GM12864 (cell line): ENCODE results near the gene AP4B1.

Experiments
- DNase-seq: peaks from one replicate; pipeline ENCODE4 v3.0.0-alpha.2; 2011; ENCODE audit warnings: low read depth
- H3K4me3 ChIP-seq: 2 replicates; pipeline ENCODE4 v1.5.1; 2011; ENCODE audit warnings: mild to moderate bottlenecking, low read depth, low read length, control low read depth
- CTCF ChIP-seq: IDR thresholded peaks from 2 replicates; pipeline ENCODE4 v1.5.1; 2011; ENCODE audit warnings: low read depth, mild to moderate bottlenecking, moderate library complexity, low read length, control low read depth, inconsistent platforms; ENCODE audit errors: missing control alignments

The AP4B1 gene

GRCh38 chr1:113938192-113938591 is 33.6 kb upstream of the AP4B1 start:
- TF ChIP-seq CTCF, result no peak

GRCh38 chr1:113937146-113937545 is 32.5 kb upstream of the AP4B1 start:
- H3K4me3 ChIP-seq, result no peak overlapping the region
- no peak for TF ChIP-seq CTCF
- DNase-seq, result no peak

More at GRCh38 chr1:113938192-113938591, 33.6 kb upstream of the AP4B1 start:
- no peak for DNase-seq
- H3K4me3 ChIP-seq, result no peak overlapping the region

GRCh38 chr1:113935970-113936369 is 31.4 kb upstream of the AP4B1 start:
- no peak for DNase-seq
- TF ChIP-seq CTCF, result no peak

GRCh38 chr1:113935176-113935575 is 30.6 kb upstream of the AP4B1 start:
- TF ChIP-seq CTCF, result no peak
- H3K4me3 ChIP-seq, result no peak overlapping the region
- DNase-seq, result no peak

More at GRCh38 chr1:113935970-113936369, 31.4 kb upstream of the AP4B1 start:
- no peak overlapping the region for H3K4me3 ChIP-seq

GRCh38 chr1:113934511-113935055 is 30.0 kb upstream of the AP4B1 start:
- TF ChIP-seq CTCF, result no peak
- no peak for DNase-seq
- no peak overlapping the region for H3K4me3 ChIP-seq

- no peak for TF ChIP-seq CTCF
- no peak for DNase-seq
These were observed 29.4 kb upstream of the AP4B1 start for GRCh38 chr1:113934006-113934405.

GRCh38 chr1:113931451-113931851 is 26.9 kb upstream of the AP4B1 start:
- no peak for TF ChIP-seq CTCF
- DNase-seq, result no peak
- H3K4me3 ChIP-seq, result no peak overlapping the region; the same call in 1 of the 2 replicates

More at GRCh38 chr1:113934006-113934405, 29.4 kb upstream of the AP4B1 start:
- H3K4me3 ChIP-seq, result no peak overlapping the region
